ENCODE results near the gene NFX1.

NFX1 gene

DNA sequence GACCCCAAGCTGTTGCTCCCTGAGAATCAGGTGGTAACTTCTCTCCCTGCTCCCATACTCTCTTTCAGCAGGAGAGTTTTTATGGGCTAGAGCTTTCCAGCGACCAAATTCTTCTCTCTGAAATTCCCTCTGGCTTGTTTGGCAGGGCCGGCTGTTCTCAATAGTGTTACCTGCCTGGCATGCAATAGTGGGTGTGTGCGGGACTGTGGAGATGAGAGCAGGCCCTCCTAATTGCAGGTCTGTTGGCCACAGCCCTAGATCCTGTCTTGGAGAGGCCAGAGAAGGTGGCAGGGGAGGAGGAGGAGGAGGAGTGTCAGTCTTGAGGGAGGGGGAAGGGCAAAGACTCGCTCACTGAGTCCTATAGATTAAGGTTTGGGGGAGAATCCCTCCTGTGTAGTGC lies 82.6 kb downstream of the NFX1 start:
- Histone ChIP-seq H3K4me1 (ENCODE audit: control insufficient read depth in 1 of 2, insufficient read depth in 1 of 2, low read depth in 1 of 2, low read length in 1 of 2) (peaks cover 6 to 11% of the 10 kb centered on the region in 2 experiments), H3K4me3 (ENCODE audit: low read depth in 1 of 2, low read length in 1 of 2) (no peak overlapping the region), H3K27ac (no peak overlapping the region), H3K9me3 (no peaks in the 10 kb centered on the region), H3K27me3 (no peaks in the 10 kb centered on the region), H3K36me3 (peaks cover 65% of the 10 kb centered on the region)
- TF ChIP-seq, protein P1, sequence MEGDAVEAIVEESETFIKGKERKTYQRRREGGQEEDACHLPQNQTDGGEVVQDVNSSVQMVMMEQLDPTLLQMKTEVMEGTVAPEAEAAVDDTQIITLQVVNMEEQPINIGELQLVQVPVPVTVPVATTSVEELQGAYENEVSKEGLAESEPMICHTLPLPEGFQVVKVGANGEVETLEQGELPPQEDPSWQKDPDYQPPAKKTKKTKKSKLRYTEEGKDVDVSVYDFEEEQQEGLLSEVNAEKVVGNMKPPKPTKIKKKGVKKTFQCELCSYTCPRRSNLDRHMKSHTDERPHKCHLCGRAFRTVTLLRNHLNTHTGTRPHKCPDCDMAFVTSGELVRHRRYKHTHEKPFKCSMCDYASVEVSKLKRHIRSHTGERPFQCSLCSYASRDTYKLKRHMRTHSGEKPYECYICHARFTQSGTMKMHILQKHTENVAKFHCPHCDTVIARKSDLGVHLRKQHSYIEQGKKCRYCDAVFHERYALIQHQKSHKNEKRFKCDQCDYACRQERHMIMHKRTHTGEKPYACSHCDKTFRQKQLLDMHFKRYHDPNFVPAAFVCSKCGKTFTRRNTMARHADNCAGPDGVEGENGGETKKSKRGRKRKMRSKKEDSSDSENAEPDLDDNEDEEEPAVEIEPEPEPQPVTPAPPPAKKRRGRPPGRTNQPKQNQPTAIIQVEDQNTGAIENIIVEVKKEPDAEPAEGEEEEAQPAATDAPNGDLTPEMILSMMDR (IDR thresholded peaks at IDR 0.05) = no peak

DNA sequence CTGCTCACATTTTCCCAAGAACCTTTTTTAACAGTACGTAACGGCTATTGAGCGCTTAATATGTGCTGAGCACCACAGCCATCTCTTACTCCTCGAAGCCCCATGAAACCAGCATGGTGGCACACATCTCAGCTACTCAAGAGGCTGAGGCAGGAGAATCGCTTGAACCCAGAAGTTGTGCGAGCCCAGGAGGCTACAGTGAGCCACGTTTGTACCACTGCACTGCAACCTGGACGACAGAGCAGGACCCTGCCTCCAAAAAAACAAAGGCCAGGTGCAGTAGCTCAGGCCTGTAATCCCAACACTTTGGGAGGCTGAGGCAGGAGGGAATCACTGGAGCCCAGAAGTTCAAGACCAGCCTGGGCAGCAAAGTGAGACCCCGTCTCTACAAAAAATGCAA lies 83.9 kb downstream of the NFX1 start:
- Histone ChIP-seq H3K9me3 (no peaks in the 10 kb centered on the region), H3K27ac (no peak overlapping the region), H3K4me1 (ENCODE audit: control insufficient read depth in 1 of 2, insufficient read depth in 1 of 2, low read depth in 1 of 2, low read length in 1 of 2) (peaks cover 6 to 11% of the 10 kb centered on the region in 2 experiments), H3K4me3 (ENCODE audit: low read depth in 1 of 2, low read length in 1 of 2) (no peak overlapping the region), H3K27me3 (no peaks in the 10 kb centered on the region), H3K36me3 (peaks cover 52% of the 10 kb centered on the region)
- TF ChIP-seq, protein P1 (IDR thresholded peaks at IDR 0.05) = no peak

DNA sequence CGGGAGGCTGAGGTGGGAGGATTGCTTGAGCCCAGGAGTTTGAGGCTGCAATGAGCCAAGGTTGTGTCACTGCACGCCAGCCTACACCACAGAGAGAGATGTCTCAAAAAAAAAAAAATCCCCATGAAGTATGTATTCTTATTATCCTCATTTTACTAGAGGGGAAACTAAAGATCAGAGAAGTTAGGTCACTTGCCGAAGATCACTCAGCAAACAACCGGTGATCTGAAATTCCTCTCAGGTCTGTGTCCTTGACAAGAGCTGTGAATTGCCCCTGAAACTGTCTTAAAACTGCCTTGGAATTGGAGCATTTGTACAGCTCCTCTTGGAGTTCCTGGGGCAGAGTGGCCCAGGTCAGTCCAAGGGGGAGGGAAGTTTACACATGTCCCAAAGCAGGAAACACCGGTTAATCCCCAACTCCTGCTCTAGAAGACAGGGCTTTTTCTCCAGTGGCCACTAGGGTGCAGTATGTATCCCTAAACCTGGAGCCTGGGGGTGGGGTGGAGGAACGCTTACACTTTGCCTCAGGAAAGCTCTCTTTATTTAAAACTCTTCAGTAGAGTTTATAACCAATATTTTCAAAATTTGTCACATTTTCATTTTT lies 84.4 kb downstream of the NFX1 start:
- Histone ChIP-seq H3K9me3 (no peaks in the 10 kb centered on the region), H3K27me3 (no peaks in the 10 kb centered on the region), H3K27ac (peak overlapping the region; percentile 66), H3K4me3 (ENCODE audit: low read depth in 1 of 2, low read length in 1 of 2) (peak overlapping the region in 1 of 2 experiments; percentile 19), H3K36me3 (peaks cover 47% of the 10 kb centered on the region), H3K4me1 (ENCODE audit: control insufficient read depth in 1 of 2, insufficient read depth in 1 of 2, low read depth in 1 of 2, low read length in 1 of 2) (peaks cover 6 to 11% of the 10 kb centered on the region in 2 experiments)
- TF ChIP-seq, protein P1 (IDR thresholded peaks at IDR 0.05) = peak; percentile 64

DNA sequence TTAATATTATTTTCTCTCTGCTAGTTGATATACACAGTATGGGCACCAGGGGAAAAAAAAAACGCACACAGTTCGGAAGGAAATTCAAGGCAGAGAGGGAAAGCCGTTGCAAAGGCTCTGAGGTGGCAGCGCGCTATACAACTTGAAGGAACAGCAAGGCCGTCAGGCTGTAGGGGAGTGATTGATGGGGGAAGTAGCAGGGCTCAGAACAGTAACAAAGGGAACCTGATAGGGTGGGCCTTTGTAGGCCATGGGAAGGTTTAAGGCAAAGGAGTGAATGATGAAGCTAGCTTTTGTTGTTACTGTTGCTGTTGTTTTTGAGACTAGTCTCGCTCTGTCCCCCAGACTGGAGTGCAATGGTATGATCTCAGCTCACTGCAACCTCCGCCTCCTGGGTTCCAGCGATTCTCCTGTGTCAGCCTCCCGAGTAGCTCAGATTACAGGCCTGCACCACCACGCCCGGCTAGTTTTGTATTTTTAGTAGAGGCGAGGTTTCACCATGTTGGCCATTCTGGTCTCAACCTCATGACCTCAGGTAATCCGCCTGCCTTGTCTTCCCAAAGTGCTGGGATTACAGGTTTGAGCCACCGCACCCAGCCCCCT lies 85.0 kb downstream of the NFX1 start:
- TF ChIP-seq, protein P1 (IDR thresholded peaks at IDR 0.05) = no peak
- no peaks in the 10 kb centered on the region for H3K9me3 ChIP-seq
- peaks cover 6 to 11% of the 10 kb centered on the region in 2 experiments for H3K4me1 ChIP-seq (ENCODE audit: control insufficient read depth in 1 of 2, insufficient read depth in 1 of 2, low read depth in 1 of 2, low read length in 1 of 2)
- peak overlapping the region; percentile 66 for H3K27ac ChIP-seq
- H3K4me3 ChIP-seq (ENCODE audit: low read depth in 1 of 2, low read length in 1 of 2) = peak overlapping the region in 1 of 2 experiments; percentile 19
- peaks cover 41% of the 10 kb centered on the region for H3K36me3 ChIP-seq
- H3K27me3 ChIP-seq = no peaks in the 10 kb centered on the region

DNA sequence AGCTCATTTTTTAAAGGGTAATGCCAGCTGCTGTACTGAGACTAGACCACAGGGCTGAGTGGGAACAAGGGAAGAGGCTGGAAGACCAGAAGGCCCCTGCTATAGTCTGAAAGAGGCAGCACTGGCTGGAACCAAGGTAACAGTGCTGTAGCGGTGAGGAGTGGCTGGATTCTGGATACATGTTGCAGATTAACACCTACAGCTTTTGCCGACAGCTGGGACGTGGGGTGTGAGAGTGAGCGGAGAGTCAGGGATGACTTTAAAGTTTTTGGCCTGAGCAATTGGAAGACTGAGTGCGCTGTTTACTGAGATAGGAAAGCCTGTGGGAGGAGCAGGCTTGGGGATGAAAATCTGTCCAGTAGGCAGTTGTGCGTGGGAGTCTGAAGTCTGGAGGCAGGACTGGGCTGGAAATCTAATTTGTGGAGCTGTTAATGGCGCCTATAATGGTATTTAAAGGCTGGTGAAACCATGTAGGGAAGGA lies 85.6 kb downstream of the NFX1 start:
- TF ChIP-seq, protein P1 (IDR thresholded peaks at IDR 0.05) = no peak
- H3K4me1 ChIP-seq (ENCODE audit: control insufficient read depth in 1 of 2, insufficient read depth in 1 of 2, low read depth in 1 of 2, low read length in 1 of 2) = peaks cover 6 to 11% of the 10 kb centered on the region in 2 experiments
- H3K27me3 ChIP-seq = no peaks in the 10 kb centered on the region
- H3K27ac ChIP-seq = peak overlapping the region; percentile 66
- H3K36me3 ChIP-seq = peaks cover 35% of the 10 kb centered on the region
- H3K4me3 ChIP-seq (ENCODE audit: low read depth in 1 of 2, low read length in 1 of 2) = no peak overlapping the region
- no peaks in the 10 kb centered on the region for H3K9me3 ChIP-seq
